NCI-H1436 (cell line): Measurements from ENCODE around the gene CDK18.
A peak's percentile ranks its signal among the peaks of the same experiment; 100 is the strongest.
"Not testable (repeated sequence)": the region's sequence is repeated elsewhere in the genome, so short reads cannot be mapped to it uniquely, and the experiment has no call there.

ENCODE experiments used
- DNase-seq: peaks from one replicate; lab custom pipeline; 2025; lab: John Stamatoyannopoulos, UW

CDK18 gene

GRCh38 chr1:205481218-205481617 is 23.3 kb upstream of the CDK18 start:
- DNase-seq: no peak

GRCh38 chr1:205481629-205482151 is 22.8 kb upstream of the CDK18 start:
- no peak for DNase-seq

DNA sequence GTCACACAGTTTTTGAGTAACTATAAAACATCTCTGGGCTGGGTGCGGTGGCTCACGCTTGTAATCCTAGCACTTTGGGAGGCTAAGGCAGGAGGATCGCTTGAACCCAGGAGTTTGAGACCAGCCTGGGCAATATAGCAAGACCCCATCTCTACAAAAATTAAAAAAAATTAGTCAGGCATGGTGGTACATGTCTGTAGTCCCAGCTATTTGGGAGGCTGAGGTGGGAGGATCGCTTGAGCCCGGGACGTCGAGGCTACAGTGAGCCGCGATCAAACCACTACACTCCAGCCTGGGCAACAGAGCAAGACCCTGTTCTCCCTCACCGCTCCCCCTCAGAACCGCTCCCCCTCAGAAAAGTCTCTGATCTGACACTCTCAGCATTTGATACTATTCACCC is 21.9 kb upstream of the CDK18 start:
- not testable (repeated sequence) for DNase-seq

DNA sequence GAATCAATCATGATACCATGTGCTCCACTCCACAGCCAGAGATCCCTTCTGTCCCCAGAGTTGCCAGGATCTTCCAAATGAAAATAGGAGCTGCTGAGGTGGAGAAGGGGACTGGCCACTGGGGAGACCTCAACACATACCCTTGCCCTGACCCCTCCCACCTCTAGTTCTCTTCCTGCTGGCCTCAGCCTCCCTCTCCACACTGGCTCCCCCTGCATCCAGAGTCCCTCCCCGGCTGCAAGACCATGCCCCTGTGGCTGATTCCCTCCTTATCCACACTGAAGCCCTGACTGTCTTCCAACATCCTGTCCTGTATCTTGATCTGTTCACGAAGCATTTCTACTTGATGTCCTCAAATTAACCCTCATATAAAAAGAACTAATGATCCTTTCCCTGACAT is 21.1 kb upstream of the CDK18 start:
- no peak for DNase-seq

DNA sequence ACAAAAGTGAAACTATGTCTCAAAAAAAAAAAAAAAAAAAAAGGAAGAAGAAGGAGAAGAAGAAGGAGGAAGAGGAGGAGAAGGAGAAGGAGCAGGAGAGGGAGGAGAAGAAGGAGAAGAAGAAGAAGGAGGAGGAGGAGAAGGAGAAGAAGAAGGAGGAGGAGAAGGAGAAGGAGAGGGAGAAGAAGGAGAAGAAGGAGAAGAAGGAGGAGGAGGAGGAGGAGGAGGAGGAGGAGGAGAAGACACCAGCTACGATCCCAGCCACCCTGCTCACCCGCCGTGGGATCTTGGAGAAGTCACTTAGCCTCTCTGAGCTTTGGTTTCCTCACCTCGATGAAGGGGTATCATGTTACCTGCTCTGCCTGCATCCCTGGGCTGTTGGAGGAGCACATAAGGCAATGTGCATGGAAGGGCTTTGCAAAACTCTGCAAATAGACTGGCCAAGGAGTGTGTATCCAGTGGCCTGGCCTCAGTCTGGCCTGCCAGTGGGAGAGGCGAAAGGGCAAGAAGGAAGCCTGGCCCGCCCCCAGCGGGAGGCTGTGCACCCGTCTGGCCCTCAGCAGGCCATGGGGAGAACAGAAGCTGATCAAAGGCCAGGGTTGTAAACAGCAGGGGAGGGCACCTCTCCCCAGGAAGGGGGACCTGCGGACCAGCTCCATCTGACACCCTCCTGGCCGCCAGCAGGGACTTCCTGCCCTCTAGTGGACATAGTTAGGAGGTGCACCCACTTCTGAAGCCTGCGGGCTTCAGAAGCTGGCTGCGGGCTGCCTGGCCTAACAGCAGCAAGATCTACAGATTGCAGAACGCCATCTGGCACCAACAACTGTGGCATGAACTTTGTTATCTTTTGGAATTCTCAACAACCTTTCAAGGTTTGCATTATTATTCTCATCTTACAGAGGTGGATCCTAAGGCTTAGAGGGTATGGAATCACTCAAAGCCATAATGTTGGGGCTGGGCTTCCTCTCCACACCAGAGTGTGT is 19.2 kb upstream of the CDK18 start:
- peak; percentile 92 for DNase-seq

DNA sequence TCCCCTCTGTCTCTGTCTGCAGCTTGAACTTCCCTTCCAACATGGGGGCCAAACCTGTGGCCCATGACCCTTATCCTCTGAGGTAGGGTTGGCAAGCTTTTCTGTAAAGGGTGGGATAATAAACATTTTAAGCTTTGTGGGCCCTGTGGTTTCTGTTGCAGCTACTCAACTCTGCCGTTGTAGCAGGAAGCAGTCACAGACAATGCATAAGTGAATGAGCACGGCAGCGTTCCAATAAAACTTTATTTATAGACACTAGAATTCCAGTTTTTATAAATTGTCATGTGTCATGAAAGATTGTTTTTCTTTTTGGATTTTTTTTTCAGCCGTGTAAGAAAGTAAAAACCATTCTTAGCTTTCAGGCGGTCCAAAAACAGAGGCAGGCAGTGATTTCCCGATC is 18.2 kb upstream of the CDK18 start:
- DNase-seq: no peak

DNA sequence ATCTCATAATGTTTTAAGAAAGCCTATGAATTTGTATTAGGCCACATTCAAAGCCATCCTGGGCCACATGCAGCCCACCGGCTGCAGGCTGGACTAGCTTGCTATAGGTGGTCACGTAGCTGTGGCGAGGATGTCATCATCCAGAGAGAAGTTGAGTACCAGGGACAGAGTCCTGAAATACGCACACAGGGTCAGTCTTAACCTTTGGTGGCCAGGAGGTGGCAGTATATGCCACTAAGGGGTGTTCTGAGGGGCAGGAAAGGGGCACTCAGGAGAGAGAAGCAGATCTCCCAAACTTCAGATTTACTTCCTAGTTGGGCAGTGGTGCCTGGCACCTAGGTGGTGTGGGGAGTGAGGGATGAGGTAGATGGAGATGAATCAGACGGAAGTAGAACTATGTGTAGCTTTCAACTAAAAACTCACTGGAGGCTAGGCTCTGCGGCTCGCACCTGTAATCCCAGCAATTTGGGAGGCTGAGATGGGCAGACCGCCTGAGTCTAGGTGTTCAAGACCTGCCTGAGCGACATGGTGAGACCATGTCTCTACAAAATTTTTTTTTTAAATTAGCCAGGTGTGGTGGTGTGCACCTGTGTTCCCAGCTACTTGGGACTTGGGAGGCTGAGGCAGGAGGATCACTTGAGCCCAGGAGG is 16.3 kb upstream of the CDK18 start:
- DNase-seq: peak; percentile 85

DNA sequence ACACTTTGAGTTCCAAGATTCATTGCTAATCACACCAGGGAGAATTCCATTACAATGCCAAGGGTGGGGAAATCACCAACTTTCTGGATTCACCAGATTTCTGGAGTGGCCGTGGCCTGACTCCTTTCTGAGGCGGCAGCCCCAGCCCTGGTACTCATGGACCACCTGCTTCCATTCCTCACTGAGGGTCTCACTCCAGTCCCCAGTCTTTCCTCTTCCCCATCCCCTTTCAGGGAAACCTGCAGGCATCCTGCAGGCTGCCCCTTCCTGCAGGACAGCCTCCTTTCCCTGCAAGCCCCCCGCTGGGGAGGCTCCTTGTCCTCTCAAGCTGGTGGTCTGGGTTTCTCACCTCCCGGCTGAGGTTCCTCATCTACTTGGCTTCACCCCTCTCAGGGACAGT is 12.7 kb upstream of the CDK18 start:
- no peak for DNase-seq

GRCh38 chr1:205492201-205492667 is 12.2 kb upstream of the CDK18 start:
- no peak for DNase-seq

DNA sequence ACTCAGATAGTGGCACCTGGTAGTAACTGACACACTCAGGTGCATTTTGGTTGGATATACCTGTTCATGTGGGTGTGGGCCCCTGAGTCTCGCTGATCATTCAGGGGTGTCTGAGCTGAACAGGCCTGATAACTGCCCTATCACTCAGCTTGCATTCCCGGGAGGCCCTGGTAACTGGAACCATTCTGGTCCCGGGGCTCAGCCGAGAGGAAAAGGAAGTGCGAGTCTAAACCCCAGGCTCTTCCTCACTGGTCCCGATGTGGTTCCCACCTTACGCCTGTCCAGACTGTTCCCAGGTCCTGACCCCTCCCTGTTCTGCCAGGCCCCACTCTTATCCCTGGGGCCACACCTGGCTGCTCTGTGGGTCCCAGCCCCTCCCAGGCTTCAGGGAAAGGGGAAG is 11.7 kb upstream of the CDK18 start:
- no peak for DNase-seq

DNA sequence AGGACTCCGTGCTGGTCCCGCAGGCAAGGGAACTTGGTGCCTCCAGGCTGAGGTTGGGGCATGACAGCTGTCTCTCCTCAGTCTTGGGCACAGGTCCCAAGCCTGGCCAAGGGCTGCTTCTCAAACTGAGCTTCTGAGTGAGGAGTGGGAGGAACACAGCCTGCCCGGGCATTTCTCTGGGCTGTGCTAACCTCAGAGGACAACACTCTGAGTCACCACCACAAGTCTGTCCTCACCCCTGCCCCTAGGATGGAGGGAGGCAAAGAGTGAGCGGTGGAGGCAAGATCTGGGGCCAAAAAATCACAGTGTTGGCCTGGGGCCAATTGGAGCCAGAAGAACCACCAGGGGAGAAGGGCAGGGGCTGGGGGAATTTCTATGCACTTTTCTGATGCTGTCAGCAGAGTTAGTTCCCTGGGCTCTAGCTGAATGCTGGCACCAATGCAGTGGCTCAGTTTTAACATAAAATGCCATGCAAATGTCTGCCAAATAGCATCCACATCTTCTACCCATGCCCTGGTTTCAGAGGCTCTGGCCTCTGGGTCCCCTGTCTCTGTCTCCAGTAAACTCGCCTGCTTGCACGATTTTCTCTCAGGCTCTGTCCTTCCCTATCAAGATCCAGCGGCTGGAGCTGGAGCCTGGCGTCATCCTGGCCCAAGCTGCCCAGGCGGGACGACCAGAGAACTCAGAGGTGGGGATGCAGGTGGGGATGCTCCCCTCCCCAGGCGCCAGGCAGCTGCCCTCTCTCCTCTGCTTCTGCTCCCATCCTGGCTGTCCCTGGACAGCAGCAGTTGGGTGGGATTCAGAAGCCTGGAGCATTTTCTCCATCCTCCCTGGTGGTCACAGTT is 11.0 kb upstream of the CDK18 start:
- no peak for DNase-seq

DNA sequence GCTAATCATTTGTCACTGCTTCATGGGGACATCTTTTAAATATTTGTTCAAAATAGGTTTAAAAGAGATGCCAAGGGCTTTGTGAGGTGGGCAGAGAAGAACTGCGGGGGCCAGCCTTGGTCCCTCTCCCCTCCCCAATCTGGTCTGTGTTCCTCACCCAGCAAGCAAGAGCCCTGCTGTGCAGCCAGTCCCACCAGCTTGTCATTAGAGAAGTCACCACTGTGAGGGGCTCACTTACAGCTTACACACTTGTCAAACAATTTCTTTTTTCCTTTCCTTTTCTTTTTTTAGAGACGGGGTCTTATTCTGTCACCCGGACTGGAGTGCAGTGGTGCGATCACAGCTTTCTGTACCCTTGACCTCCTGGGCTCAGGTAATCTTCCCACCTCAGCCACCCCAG is 10.4 kb upstream of the CDK18 start:
- no peak for DNase-seq

- DNase-seq: peak; percentile 78
Observed at GRCh38 chr1:205495237-205495823, 9.1 kb upstream of the CDK18 start.

DNA sequence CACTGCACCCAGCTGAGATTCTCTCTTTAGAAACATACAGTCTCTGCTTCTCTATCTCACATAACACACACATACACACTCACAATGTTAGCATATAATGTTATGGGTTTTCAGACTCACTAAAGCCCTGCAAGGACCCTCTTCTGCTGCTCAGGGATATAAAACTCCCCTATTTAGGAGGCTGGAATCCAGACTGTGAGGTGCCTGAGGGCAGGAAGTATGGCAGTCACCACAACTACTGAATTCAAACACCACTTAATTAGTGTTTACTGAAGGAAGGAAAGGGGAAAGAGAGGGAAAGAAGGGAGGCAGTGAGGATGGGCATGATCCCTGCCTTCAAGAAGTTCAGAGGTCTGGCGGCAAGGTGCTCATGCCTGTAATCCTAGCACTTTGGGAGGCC is 7.8 kb upstream of the CDK18 start:
- DNase-seq: no peak

- DNase-seq: peak; percentile 65
Observed at GRCh38 chr1:205497351-205497750, 7.1 kb upstream of the CDK18 start.

DNA sequence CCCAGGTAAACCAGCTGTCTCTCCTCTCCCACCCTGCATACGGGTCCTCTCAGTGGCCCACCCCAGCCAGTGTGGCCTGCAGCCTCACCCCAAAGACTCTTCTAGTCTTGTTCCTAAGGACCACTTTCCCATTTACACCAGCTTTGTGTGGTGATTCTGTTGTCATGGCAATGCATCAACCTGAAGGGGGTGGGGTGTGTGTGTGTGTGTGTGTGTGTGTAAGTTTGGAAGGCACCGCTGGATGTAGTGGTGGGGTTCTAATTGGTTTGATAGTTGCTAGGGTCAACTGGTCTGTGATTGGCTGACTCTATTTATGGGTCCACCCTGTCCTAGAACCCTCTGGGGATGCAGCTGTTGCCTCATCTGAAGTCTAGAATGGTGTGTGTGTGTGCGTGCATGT is 4.7 kb upstream of the CDK18 start:
- no peak for DNase-seq

- no peak for DNase-seq
Observed at GRCh38 chr1:205500240-205501233, 3.9 kb upstream of the CDK18 start.

DNA sequence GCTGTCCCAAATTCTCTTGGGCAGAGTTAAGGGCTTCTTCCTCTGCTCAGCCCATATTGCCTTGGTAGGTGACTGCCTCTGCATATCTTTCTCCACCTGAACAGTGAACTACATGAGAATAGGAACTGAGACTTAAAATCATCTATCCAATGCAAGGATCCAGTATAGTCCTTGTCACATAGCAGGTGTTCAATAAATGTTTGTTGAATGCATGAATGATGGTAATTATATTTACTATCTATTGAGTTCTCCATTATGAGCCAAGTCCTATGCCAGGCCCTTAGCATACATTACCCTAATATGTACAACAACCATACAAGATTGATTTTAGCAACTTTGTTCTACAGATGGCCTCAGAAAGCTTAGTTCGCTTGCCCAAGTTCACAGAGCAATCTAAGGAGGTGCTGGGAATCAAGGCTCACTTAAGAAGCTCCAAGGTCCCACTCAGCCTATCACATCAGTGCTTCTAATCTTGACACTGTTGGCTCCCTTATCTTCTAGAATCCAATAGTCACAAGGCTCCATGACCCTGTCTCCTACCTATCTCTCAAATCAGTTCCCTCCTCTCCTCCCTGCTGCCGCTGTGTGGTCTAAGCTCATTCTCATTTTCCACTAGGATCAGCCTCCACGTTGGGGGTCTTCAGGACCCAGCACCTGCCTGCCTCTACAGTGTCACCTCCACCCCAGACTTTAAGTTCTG is 2.2 kb upstream of the CDK18 start:
- DNase-seq: no peak

GRCh38 chr1:205502992-205503391 is 1.5 kb upstream of the CDK18 start:
- no peak for DNase-seq
